DND-41 (cell line): ENCODE results near the gene TREM1.

Experiments used
- EZH2 ChIP-seq: IDR thresholded peaks from 3 replicates; pipeline ENCODE4 v1.6.1; 2012; ENCODE audit warnings: borderline replicate concordance, low read depth, mild to moderate bottlenecking, moderate library complexity, low read length, inconsistent platforms; ENCODE audit not compliant: severe bottlenecking
- TF ChIP-seq, protein P1 (sequence below): IDR thresholded peaks from 2 replicates; pipeline ENCODE4 v1.5.1; 2012; ENCODE audit warnings: borderline replicate concordance, low read length, moderate library complexity, mild to moderate bottlenecking; ENCODE audit not compliant: poor library complexity, severe bottlenecking; ENCODE audit errors: extremely low read depth

DNA sequence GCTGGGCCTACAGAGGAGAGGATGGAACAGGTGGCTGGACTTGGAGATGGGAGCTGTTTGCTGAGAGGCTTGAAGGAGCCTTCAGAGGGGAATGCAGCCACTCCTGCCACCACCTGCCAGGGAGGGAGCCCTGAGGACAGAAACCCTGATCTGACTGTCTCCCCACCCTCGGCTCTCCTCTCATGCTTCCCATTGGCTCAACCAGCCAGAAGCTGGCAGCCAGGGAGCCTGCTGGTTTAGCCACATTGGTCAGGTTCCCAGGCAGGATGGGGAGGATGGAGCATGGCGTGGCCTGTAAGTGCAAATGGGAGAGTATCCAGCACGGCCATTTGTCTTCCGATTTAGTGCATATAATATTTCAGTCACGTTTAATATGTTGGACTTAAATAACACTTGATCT, 12.8 kb downstream of the TREM1 start:
- TF ChIP-seq, protein P1, sequence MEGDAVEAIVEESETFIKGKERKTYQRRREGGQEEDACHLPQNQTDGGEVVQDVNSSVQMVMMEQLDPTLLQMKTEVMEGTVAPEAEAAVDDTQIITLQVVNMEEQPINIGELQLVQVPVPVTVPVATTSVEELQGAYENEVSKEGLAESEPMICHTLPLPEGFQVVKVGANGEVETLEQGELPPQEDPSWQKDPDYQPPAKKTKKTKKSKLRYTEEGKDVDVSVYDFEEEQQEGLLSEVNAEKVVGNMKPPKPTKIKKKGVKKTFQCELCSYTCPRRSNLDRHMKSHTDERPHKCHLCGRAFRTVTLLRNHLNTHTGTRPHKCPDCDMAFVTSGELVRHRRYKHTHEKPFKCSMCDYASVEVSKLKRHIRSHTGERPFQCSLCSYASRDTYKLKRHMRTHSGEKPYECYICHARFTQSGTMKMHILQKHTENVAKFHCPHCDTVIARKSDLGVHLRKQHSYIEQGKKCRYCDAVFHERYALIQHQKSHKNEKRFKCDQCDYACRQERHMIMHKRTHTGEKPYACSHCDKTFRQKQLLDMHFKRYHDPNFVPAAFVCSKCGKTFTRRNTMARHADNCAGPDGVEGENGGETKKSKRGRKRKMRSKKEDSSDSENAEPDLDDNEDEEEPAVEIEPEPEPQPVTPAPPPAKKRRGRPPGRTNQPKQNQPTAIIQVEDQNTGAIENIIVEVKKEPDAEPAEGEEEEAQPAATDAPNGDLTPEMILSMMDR = no peak
- no peak for TF ChIP-seq EZH2
